Ectodermal cell (in vitro differentiated cells): Measurements from ENCODE around the gene FASTKD3.
A peak's percentile ranks its signal among the peaks of the same experiment; 100 is the strongest.

Source experiments
- H3K27ac ChIP-seq: 2 replicates; pipeline ENCODE4 v1.7.0; 2013; ENCODE audit warnings: mild to moderate bottlenecking, low read depth, low read length; ENCODE audit not compliant: insufficient read depth, poor library complexity, severe bottlenecking
- H3K27me3 ChIP-seq: 2 replicates; pipeline ENCODE4 v1.7.0; 2013; ENCODE audit warnings: mild to moderate bottlenecking, low read length; ENCODE audit not compliant: insufficient read depth, control insufficient read depth, poor library complexity, severe bottlenecking
- H3K36me3 ChIP-seq: one replicate; pipeline ENCODE4 v1.7.0; 2013; ENCODE audit warnings: low read length; ENCODE audit not compliant: control insufficient read depth, insufficient read depth
- H3K4me1 ChIP-seq: one replicate; pipeline ENCODE4 v1.7.0; 2013; ENCODE audit warnings: low read length; ENCODE audit not compliant: control insufficient read depth, insufficient read depth
- H3K4me3 ChIP-seq: 2 replicates; pipeline ENCODE4 v1.7.0; 2013; ENCODE audit warnings: low read depth, low read length, control low read depth; ENCODE audit not compliant: insufficient read depth
- H3K9me3 ChIP-seq: 2 replicates; pipeline ENCODE4 v1.7.0; 2013; ENCODE audit warnings: mild to moderate bottlenecking, low read length, moderate library complexity; ENCODE audit not compliant: control insufficient read depth
- WGBS, 2 experiments: methylation state at CpG; one replicate each; pipeline ENCODE4 v1.1.7; 2013; ENCODE audit warnings: missing lambda C conversion rate in 2 of 2; 5-methylcytosine and 5-hydroxymethylcytosine counted together

Gene FASTKD3

GRCh38 chr5:7867260-7867659, 1.6 kb downstream of the FASTKD3 start:
- Histone ChIP-seq H3K9me3 (no peaks in the 10 kb centered on the region), H3K27ac (no peak overlapping the region), H3K27me3 (no peaks in the 10 kb centered on the region), H3K36me3 (no peaks in the 10 kb centered on the region), H3K4me3 (no peak overlapping the region), H3K4me1 (peaks cover 3% of the 10 kb centered on the region)
- WGBS, 2 experiments: 94 to 98% methylated on average over 3 of the region's 3 CpGs

DNA sequence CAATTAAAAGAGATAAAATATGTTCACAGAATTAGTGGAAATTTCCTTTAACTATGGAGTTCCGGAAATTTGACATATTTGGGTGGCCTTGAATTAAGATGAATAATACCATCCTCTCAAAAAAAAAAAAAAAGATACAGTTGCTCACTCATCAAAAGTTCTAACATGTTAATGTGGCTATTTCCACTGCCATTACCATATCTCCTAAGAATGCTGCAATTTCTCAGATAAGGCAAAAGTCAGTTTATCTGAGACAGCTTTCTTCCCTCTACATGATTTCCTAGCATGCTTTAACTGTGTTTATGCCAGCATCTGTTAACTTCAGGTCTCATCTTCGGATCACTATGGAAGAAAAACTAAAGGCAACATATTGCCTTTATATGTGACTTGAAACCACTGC, 2.6 kb downstream of the FASTKD3 start:
- H3K27ac ChIP-seq: no peak overlapping the region
- H3K27me3 ChIP-seq: no peaks in the 10 kb centered on the region
- no peak overlapping the region for H3K4me3 ChIP-seq
- H3K4me1 ChIP-seq: peaks cover 3% of the 10 kb centered on the region
- H3K9me3 ChIP-seq: no peaks in the 10 kb centered on the region
- H3K36me3 ChIP-seq: peaks cover 8% of the 10 kb centered on the region
- WGBS, 2 experiments: 100% methylated on average over 1 of the region's 2 CpGs

GRCh38 chr5:7857926-7858632, 10.8 kb downstream of the FASTKD3 start:
- WGBS, 2 experiments: 90 to 92% methylated on average over 9 of the region's 9 CpGs
- H3K27ac ChIP-seq: no peak overlapping the region
- no peaks in the 10 kb centered on the region for H3K27me3 ChIP-seq
- no peak overlapping the region for H3K4me3 ChIP-seq
- no peaks in the 10 kb centered on the region for H3K9me3 ChIP-seq
- H3K4me1 ChIP-seq: no peaks in the 10 kb centered on the region
- H3K36me3 ChIP-seq: peaks cover 8% of the 10 kb centered on the region

GRCh38 chr5:7857361-7857760, 11.5 kb downstream of the FASTKD3 start:
- WGBS, 2 experiments: 77 to 78% methylated on average over 5 of the region's 5 CpGs
- H3K4me3 ChIP-seq: no peak overlapping the region
- no peaks in the 10 kb centered on the region for H3K4me1 ChIP-seq
- peaks cover 8% of the 10 kb centered on the region for H3K36me3 ChIP-seq
- H3K9me3 ChIP-seq: no peaks in the 10 kb centered on the region
- no peak overlapping the region for H3K27ac ChIP-seq
- H3K27me3 ChIP-seq: no peaks in the 10 kb centered on the region

DNA sequence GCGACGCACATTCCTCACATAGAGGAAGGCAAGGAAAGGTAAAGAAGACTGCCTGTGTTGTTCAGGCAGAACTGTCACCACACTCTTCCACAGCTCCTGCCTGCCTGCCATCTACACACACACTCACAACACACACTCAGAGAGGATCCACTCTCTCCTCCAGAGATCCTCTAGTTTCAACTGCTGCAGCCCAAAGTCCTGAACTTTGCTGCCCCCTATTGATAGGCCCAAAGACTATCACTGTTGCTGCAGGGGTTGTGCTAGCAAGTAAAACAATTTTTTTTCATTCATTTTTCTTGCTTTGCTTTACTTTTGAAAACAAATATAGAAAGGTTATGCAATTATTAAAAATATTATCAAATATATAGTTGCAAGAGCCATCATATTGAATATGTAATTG, 12.0 kb downstream of the FASTKD3 start:
- WGBS, 2 experiments: 83 to 91% methylated on average over 2 of the region's 2 CpGs
- H3K4me3 ChIP-seq: no peak overlapping the region
- H3K27me3 ChIP-seq: no peaks in the 10 kb centered on the region
- no peaks in the 10 kb centered on the region for H3K9me3 ChIP-seq
- no peaks in the 10 kb centered on the region for H3K4me1 ChIP-seq
- H3K36me3 ChIP-seq: peaks cover 4% of the 10 kb centered on the region
- H3K27ac ChIP-seq: no peak overlapping the region

GRCh38 chr5:7855611-7856010, 13.2 kb downstream of the FASTKD3 start:
- no peaks in the 10 kb centered on the region for H3K4me1 ChIP-seq
- H3K36me3 ChIP-seq: no peaks in the 10 kb centered on the region
- 87 to 91% methylated on average over 3 of the region's 3 CpGs for WGBS, 2 experiments
- no peak overlapping the region for H3K4me3 ChIP-seq
- no peaks in the 10 kb centered on the region for H3K9me3 ChIP-seq
- H3K27me3 ChIP-seq: no peaks in the 10 kb centered on the region
- no peak overlapping the region for H3K27ac ChIP-seq

- no peaks in the 10 kb centered on the region for H3K9me3 ChIP-seq
- H3K27ac ChIP-seq: no peak overlapping the region
Observed at GRCh38 chr5:7852988-7853387, 15.8 kb downstream of the FASTKD3 start.

GRCh38 chr5:7852542-7852941, 16.3 kb downstream of the FASTKD3 start:
- Histone ChIP-seq H3K27ac (no peak overlapping the region), H3K27me3 (peaks cover 20% of the 10 kb centered on the region), H3K4me3 (no peak overlapping the region), H3K36me3 (no peaks in the 10 kb centered on the region), H3K9me3 (no peaks in the 10 kb centered on the region), H3K4me1 (no peaks in the 10 kb centered on the region)
- WGBS, 2 experiments: 89 to 92% methylated on average over 1 of the region's 1 CpG

More at GRCh38 chr5:7852988-7853387, 15.8 kb downstream of the FASTKD3 start:
- H3K36me3 ChIP-seq: no peaks in the 10 kb centered on the region
- peaks cover 19% of the 10 kb centered on the region for H3K27me3 ChIP-seq
- H3K4me3 ChIP-seq: no peak overlapping the region
- H3K4me1 ChIP-seq: no peaks in the 10 kb centered on the region
- WGBS, 2 experiments: 86 to 87% methylated on average over 2 of the region's 2 CpGs

GRCh38 chr5:7851617-7852289, 17.1 kb downstream of the FASTKD3 start:
- WGBS, 2 experiments: 92% methylated on average over 8 of the region's 8 CpGs
- H3K36me3 ChIP-seq: no peaks in the 10 kb centered on the region
- no peak overlapping the region for H3K4me3 ChIP-seq
- H3K27ac ChIP-seq: no peak overlapping the region
- peaks cover 20% of the 10 kb centered on the region for H3K27me3 ChIP-seq
- no peaks in the 10 kb centered on the region for H3K9me3 ChIP-seq
- no peaks in the 10 kb centered on the region for H3K4me1 ChIP-seq

DNA sequence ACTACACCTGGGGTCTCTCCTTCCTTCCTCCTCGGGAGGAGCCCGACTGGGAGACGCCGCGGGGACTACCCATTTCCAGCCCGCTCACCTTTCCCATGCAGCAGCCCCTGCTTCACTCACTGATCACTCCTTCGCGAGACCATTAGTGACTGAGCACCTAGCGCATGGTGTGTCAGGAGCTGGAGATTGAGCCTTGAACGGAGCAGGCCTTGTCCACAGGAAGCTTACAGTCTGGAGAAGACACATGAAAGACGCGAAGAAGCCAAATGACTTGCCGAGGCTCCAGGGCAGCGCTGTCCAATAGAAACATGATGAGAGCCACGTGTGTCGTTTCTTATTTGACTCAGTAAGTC, 17.6 kb downstream of the FASTKD3 start:
- H3K4me3 ChIP-seq: peak overlapping the region; percentile 64
- H3K4me1 ChIP-seq: no peaks in the 10 kb centered on the region
- no peak overlapping the region for H3K27ac ChIP-seq
- peaks cover 20% of the 10 kb centered on the region for H3K27me3 ChIP-seq
- whole genome bisulfite sequencing, 2 experiments: 55 to 57% methylated on average over 16 of the region's 16 CpGs
- H3K36me3 ChIP-seq: no peaks in the 10 kb centered on the region
- no peaks in the 10 kb centered on the region for H3K9me3 ChIP-seq
